Measurements from ENCODE around the gene TMEM267. TPM values are rescaled to one million over a fixed set of nuclear protein-coding genes. Genes with fewer than 3 reads are reported as not detected.

TMEM267 gene
- total and polyA plus RNA-seq, 2 of the 4 experiments (the other 2 are of a cell fraction) = 9.2 to 12.0 TPM

DNA sequence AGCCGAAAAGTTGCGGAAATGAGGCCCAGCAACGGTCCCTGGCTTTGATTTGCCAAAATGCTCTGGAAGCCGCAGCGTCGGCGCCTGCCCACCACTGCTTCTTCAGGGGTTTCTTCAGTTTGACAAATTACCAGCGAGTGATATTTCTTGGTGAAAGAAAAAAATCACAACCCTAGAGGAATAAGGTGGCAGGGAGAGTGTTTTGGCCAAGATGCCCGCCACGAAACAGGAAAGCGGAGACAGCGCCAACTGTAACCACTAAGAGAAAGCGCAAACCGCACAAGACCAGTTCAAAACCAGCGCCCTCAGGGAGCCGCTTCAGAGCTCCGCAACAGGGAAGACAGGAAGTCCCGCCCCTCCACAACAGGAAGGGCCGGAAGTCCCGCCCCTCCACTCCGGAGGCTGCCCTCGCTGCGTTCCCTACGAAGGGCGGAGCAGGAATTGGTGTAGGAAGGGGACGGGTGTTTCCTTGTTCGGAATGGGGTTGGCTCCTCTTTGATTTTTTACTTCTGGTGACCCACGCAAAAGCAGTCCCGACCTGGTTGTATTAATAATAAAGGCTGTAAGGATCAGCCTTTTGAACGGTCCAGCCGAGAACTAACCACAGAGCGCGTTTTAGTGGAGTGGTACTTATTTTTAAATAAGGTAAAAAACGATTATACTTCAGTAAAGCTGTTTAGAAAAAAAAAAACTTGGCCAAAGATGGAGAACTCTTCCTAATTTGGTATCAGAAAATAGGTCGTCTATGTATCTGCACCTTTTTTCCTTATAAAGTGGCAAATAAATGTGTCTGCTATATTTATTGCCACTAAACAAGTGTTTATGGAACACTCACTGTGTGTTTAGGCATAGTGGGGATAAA lies 31.4 kb upstream of the TMEM267 start, which contains the start of gene C5orf34:
Gene C5orf34 (minus strand): TSS at position 333 of the 862 bp plus-strand sequence. CDS start 5,809 bp downstream, outside the sequence.
- H3K9me1 ChIP-seq (ENCODE audit: insufficient read depth, low read length) = no peaks in the 10 kb centered on the region
- H3K79me1 ChIP-seq (ENCODE audit: low read depth in 1 of 2, low read length in 2 of 2) = peaks cover 12 to 20% of the 10 kb centered on the region in 2 experiments
- H2AK5ac ChIP-seq (ENCODE audit: low read depth, low read length) = peak within 1 kb of the TSS; percentile 6; the same call in 1 of the 2 replicates
- H3K18ac ChIP-seq (ENCODE audit: low read depth, low read length) = peak within 1 kb of the TSS; percentile 94
- H3K4me3 ChIP-seq (ENCODE audit: insufficient read depth, low read depth, low read length) = peak within 1 kb of the TSS; percentile 67
- peak; percentile 94 for DNase-seq
- peak; percentile 97 for ATAC-seq (ENCODE audit: low read depth)
- H2AK9ac ChIP-seq (replicated peaks; ENCODE audit: low read depth, low read length, poor library complexity) = peak within 1 kb of the TSS; percentile 85
- dilution Hi-C loops (cut with HindIII; ENCODE audit: low sequenced_read_pairs, unreplicated experiment) (no loop called here), intact Hi-C loops (cut with micrococcal nuclease) (loop anchor here (2.0 to 5.0 kb wide), 2 partner anchors 30 to 563 kb away; no protein-coding TSS in a partner anchor), in situ Hi-C loops (cut with MboI; ENCODE audit: low sequenced_read_pairs) (no loop called here)
- peak within 1 kb of the TSS; percentile 95 for H4K5ac ChIP-seq (ENCODE audit: low read depth, low read length)
- peak within 1 kb of the TSS; percentile 53; the same call in 1 of the 2 replicates for H2BK120ac ChIP-seq (ENCODE audit: low read depth, low read length)
- peak within 1 kb of the TSS; percentile 85 for H3K9ac ChIP-seq (ENCODE audit: low read depth, low read length)
- H3K4ac ChIP-seq (ENCODE audit: low read depth, low read length) = peak within 1 kb of the TSS; percentile 92
- H3K14ac ChIP-seq (replicated peaks; ENCODE audit: low read depth, low read length) = peak within 1 kb of the TSS; percentile 97
- POLR2A ChIA-PET (ENCODE audit: unreplicated experiment) = no interaction called here
- H3K36me3 ChIP-seq (ENCODE audit: control insufficient read depth, insufficient read depth, low read length) = no peaks in the 10 kb centered on the region
- H4K91ac ChIP-seq (ENCODE audit: insufficient read depth, low read depth, low read length) = peak within 1 kb of the TSS; percentile 88
- H4K8ac ChIP-seq (ENCODE audit: low read depth in 2 of 2, low read length in 2 of 2) = peak within 1 kb of the TSS; percentile 86 to 99
- peak within 1 kb of the TSS; percentile 91 for H3K4me2 ChIP-seq (ENCODE audit: low read depth, low read length)
- CTCF ChIA-PET = no interaction called here
- peak within 1 kb of the TSS; percentile 97 for H3K56ac ChIP-seq (ENCODE audit: extremely low read depth, insufficient read depth, low read length)
- no peaks in the 10 kb centered on the region; the same call in 1 of the 2 replicates for H4K20me1 ChIP-seq (ENCODE audit: insufficient read depth, low read length)
- peak within 1 kb of the TSS; percentile 96 for H2BK5ac ChIP-seq (ENCODE audit: low read depth, low read length, poor library complexity, severe bottlenecking)
- peak within 1 kb of the TSS; percentile 78 for H3K27ac ChIP-seq (ENCODE audit: insufficient read depth, low read length)
- H2BK20ac ChIP-seq (ENCODE audit: low read depth, low read length) = no peak within 1 kb of the TSS
- peak within 1 kb of the TSS; percentile 93 for H2AFZ ChIP-seq (replicated peaks; ENCODE audit: low read length, poor library complexity)
- BruUV-seq (replicated peaks) = no TSS peak
- H3K4me1 ChIP-seq (ENCODE audit: control insufficient read depth, insufficient read depth, low read length) = no peaks in the 10 kb centered on the region
- peak within 1 kb of the TSS; percentile 96 for H3K23ac ChIP-seq (ENCODE audit: low read depth, low read length)
- H3K27me3 ChIP-seq (ENCODE audit: control insufficient read depth, insufficient read depth, low read length) = no peaks in the 10 kb centered on the region
- H3K9me3 ChIP-seq (ENCODE audit: control insufficient read depth, insufficient read depth, low read length) = no peaks in the 10 kb centered on the region
- H2BK15ac ChIP-seq (ENCODE audit: low read depth, low read length) = peak within 1 kb of the TSS; percentile 13; the same call in 1 of the 3 replicates
- TF ChIP-seq NFE2L2 (IDR thresholded peaks at IDR 0.05; ENCODE audit: low read depth, low read length) = no peak
- TF ChIP-seq USF2 (IDR thresholded peaks at IDR 0.05; ENCODE audit: low read depth, low read length) = no peak
- TF ChIP-seq MXI1 (IDR thresholded peaks at IDR 0.05; ENCODE audit: borderline replicate concordance, low read depth, low read length) = peak; percentile 81
- TF ChIP-seq MAZ (IDR thresholded peaks at IDR 0.05; ENCODE audit: borderline replicate concordance, low read depth, low read length) = peak; percentile 22; the same call in 1 of the 2 replicates
- TF ChIP-seq SMC3 (IDR thresholded peaks at IDR 0.05; ENCODE audit: low read depth, low read length) = no peak
- no peak for TF ChIP-seq FOS (IDR thresholded peaks at IDR 0.05; ENCODE audit: low read depth, low read length)
- no peak for TF ChIP-seq BHLHE40 (IDR thresholded peaks at IDR 0.05; ENCODE audit: low read depth, low read length)
- peak; percentile 86 for TF ChIP-seq POLR2A (IDR thresholded peaks at IDR 0.05; ENCODE audit: low read depth, low read length)
- TF ChIP-seq CHD1 (IDR thresholded peaks at IDR 0.05; ENCODE audit: low read depth, low read length) = no peak
- no CpG with 5 or more reads among the region's 35 CpGs for WGBS, 2 experiments (ENCODE audit: extremely low coverage in 2 of 2, insufficient read length in 1 of 2)

All from IMR-90 (cell line).